Measurements from ENCODE around the gene DTX2.
"Not testable (repeated sequence)": the region's sequence is repeated elsewhere in the genome, so short reads cannot be mapped to it uniquely, and the experiment has no call there.

- TF ChIP-seq CTCF (IDR thresholded peaks at IDR 0.05 in 8 of 11, conservative IDR thresholded peaks at IDR 0.05 in 3 of 11); POLR2A (IDR thresholded peaks at IDR 0.05): not testable (repeated sequence)
Measured at GRCh38 chr7:76439120-76439888, 22.2 kb upstream of the DTX2 start.
